Right ventricle myocardium inferior (tissue), 1 donor: ENCODE data around the gene SEMA4A. TPM values are rescaled to one million over a fixed set of nuclear protein-coding genes. Genes with fewer than 3 reads are reported as not detected.
"Not testable (repeated sequence)": the region's sequence is repeated elsewhere in the genome, so short reads cannot be mapped to it uniquely, and the experiment has no call there.

Experiments used
- ATAC-seq: fragments of 200-7000 bp; cut with Tn5 transposase; one replicate; pipeline ENCODE4 v1.9.1; 2020; ENCODE audit warnings: mild to moderate bottlenecking, moderate library complexity
- DNase-seq: peaks from one replicate; pipeline ENCODE4 v3.0.0; 2021; ENCODE audit errors: missing footprints
- intact Hi-C: fragments of 100-400 bp; cut with DNase I; formaldehyde crosslinking; loops from one replicate; pipeline ENCODE4 v1.11.0; 2022
- total RNA-seq: library from RNA; stranded (reverse); fragmentation: NEBNext Ultra II Directional; extraction: Animal tissue kit (Norgen Biotek cat#: 25700); gene quantifications from one replicate; pipeline ENCODE4 v1.2.1, GENCODE V29; 2021
- donor health status: DM: no; HTN: yes; CAD: no; lungs with severe emphysema.

Gene SEMA4A
- total RNA-seq, 1 donor from 2014 or later = 2.2 TPM

GRCh38 chr1:156117414-156118176 is 35.8 kb upstream of the SEMA4A start:
- intact Hi-C loops = no loop called here

GRCh38 chr1:156118177-156118868 is 35.1 kb upstream of the SEMA4A start:
- intact Hi-C loops = no loop called here
- DNase-seq = peak; percentile 82
- ATAC-seq = no peak

More at GRCh38 chr1:156117414-156118176, 35.8 kb upstream of the SEMA4A start:
- DNase-seq = no peak
- ATAC-seq = no peak

GRCh38 chr1:156119503-156120209 is 33.7 kb upstream of the SEMA4A start:
- ATAC-seq (no peak), DNase-seq (no peak)

GRCh38 chr1:156120318-156120717 is 33.1 kb upstream of the SEMA4A start:
- intact Hi-C loops = loop anchor here (10.0 kb wide), 1 partner anchor 544 kb away; no protein-coding TSS in a partner anchor
- no peak for ATAC-seq
- DNase-seq = no peak

More at GRCh38 chr1:156119503-156120209, 33.7 kb upstream of the SEMA4A start:
- intact Hi-C loops = loop anchor here (10.0 kb wide), 1 partner anchor 545 kb away; no protein-coding TSS in a partner anchor

- DNase-seq, ATAC-seq: not testable (repeated sequence)
- intact Hi-C loops = loop anchor here (10.0 kb wide), 1 partner anchor 544 kb away; no protein-coding TSS in a partner anchor
Measured at GRCh38 chr1:156121005-156121404, 32.4 kb upstream of the SEMA4A start.

GRCh38 chr1:156121457-156121856 is 31.9 kb upstream of the SEMA4A start:
- no peak for DNase-seq
- intact Hi-C loops = loop anchor here (10.0 kb wide), 1 partner anchor 543 kb away; no protein-coding TSS in a partner anchor
- no peak for ATAC-seq

- intact Hi-C loops = loop anchor here (10.0 kb wide), 1 partner anchor 543 kb away; no protein-coding TSS in a partner anchor
- ATAC-seq = no peak
- DNase-seq = no peak
Measured at GRCh38 chr1:156122086-156122485, 31.3 kb upstream of the SEMA4A start.

GRCh38 chr1:156122519-156123355 is 30.6 kb upstream of the SEMA4A start:
- peak; percentile 83 for DNase-seq
- peak; percentile 45 for ATAC-seq
- intact Hi-C loops = loop anchor here (10.0 kb wide), 1 partner anchor 542 kb away; no protein-coding TSS in a partner anchor

GRCh38 chr1:156123356-156124196 is 29.8 kb upstream of the SEMA4A start:
- intact Hi-C loops = loop anchor here (1.0 to 10.0 kb wide), 3 partner anchors 8 to 541 kb away; no protein-coding TSS in a partner anchor
- peak; percentile 98 for DNase-seq
- ATAC-seq = peak; percentile 81

GRCh38 chr1:156124557-156125483 is 28.6 kb upstream of the SEMA4A start:
- no peak for ATAC-seq
- intact Hi-C loops = loop anchor here (1.0 to 10.0 kb wide), 3 partner anchors 10 to 540 kb away; no protein-coding TSS in a partner anchor
- no peak for DNase-seq

GRCh38 chr1:156125544-156125943 is 27.8 kb upstream of the SEMA4A start:
- intact Hi-C loops = loop anchor here (10.0 kb wide), 1 partner anchor 539 kb away; no protein-coding TSS in a partner anchor
- DNase-seq, ATAC-seq: not testable (repeated sequence)

- peak; percentile 96 for DNase-seq
- intact Hi-C loops = loop anchor here (10.0 kb wide), 1 partner anchor 539 kb away; no protein-coding TSS in a partner anchor
- peak; percentile 57 for ATAC-seq
Measured at GRCh38 chr1:156126043-156126629, 27.2 kb upstream of the SEMA4A start.

- intact Hi-C loops = loop anchor here (10.0 kb wide), 1 partner anchor 538 kb away; no protein-coding TSS in a partner anchor
- DNase-seq (peak; percentile 71), ATAC-seq (no peak)
Measured at GRCh38 chr1:156126630-156127534, 26.5 kb upstream of the SEMA4A start.

- no peak for DNase-seq
- intact Hi-C loops = loop anchor here (10.0 kb wide), 1 partner anchor 537 kb away; no protein-coding TSS in a partner anchor
- no peak for ATAC-seq
Measured at GRCh38 chr1:156128308-156128653, 25.1 kb upstream of the SEMA4A start.
